Vagina (tissue), 2 donors: ENCODE measurements around the gene PDE8A. TPM values are rescaled to one million over a fixed set of nuclear protein-coding genes. Genes with fewer than 3 reads are reported as not detected.

Source experiments
- DNase-seq, 2 donors: peaks; one replicate each; pipeline ENCODE4 v3.0.0-alpha.2; 2017; ENCODE audit errors: extremely low spot score in 2 of 2
- H3K27ac ChIP-seq: fragments of 200-600 bp; sonication (generic); one replicate; pipeline ENCODE4 v1.5.1; 2019
- H3K27me3 ChIP-seq: fragments of 200-600 bp; sonication (generic); one replicate; pipeline ENCODE4 v1.5.1; 2019
- H3K36me3 ChIP-seq, 2 donors: fragments of 200-600 bp; sonication (generic); one replicate each; pipeline ENCODE4 v1.5.1; 2017 to 2019
- H3K4me1 ChIP-seq: fragments of 200-600 bp; sonication (generic); one replicate; pipeline ENCODE4 v1.5.1; 2019
- H3K4me3 ChIP-seq, 2 donors: fragments of 200-600 bp; sonication (generic); 1 replicate in 1 of 2; 2 replicates in 1 of 2; pipeline ENCODE4 v1.5.1; 2016 to 2019
- H3K9me3 ChIP-seq: fragments of 200-600 bp; sonication (generic); one replicate; pipeline ENCODE4 v1.5.1; 2019
- POLR2A ChIP-seq, 2 donors: fragments of 450-650 bp; IDR thresholded peaks; one replicate each; pipeline ENCODE4 v1.6.1; 2017; ENCODE audit warnings: antibody characterized with exemption in 2 of 2, mild to moderate bottlenecking in 2 of 2, moderate library complexity in 2 of 2
- POLR2AphosphoS5 ChIP-seq, 2 donors: sonication (generic); formaldehyde crosslinking; IDR thresholded peaks; one replicate each; pipeline ENCODE4 v1.9.0; 2017; ENCODE audit warnings: antibody characterized with exemption in 2 of 2, mild to moderate bottlenecking in 2 of 2, low read depth in 1 of 2; ENCODE audit not compliant: insufficient read depth in 1 of 2
- intact Hi-C: fragments of 100-400 bp; cut with DNase I; formaldehyde crosslinking; loops from one replicate; pipeline ENCODE4 v1.15.1; 2023
- total RNA-seq: library from RNA; depleted of rRNA; stranded (reverse); fragments of >200 nt; gene quantifications from one replicate; pipeline ENCODE4 v1.2.3, GENCODE V29; 2016
- TF ChIP-seq, protein P1 (sequence below), 3 experiments: fragments of 450-650 bp in 2 of 3; fragments of 200-600 bp in 1 of 3; sonication (generic) in 1 of 3; IDR thresholded peaks; one replicate each; pipeline ENCODE4 v1.5.1; 2017 to 2019; ENCODE audit warnings: antibody characterized with exemption in 3 of 3, mild to moderate bottlenecking in 2 of 3, moderate library complexity in 2 of 3

The PDE8A gene
- total RNA-seq, 1 donor from 2014 or later = 33.9 TPM

DNA sequence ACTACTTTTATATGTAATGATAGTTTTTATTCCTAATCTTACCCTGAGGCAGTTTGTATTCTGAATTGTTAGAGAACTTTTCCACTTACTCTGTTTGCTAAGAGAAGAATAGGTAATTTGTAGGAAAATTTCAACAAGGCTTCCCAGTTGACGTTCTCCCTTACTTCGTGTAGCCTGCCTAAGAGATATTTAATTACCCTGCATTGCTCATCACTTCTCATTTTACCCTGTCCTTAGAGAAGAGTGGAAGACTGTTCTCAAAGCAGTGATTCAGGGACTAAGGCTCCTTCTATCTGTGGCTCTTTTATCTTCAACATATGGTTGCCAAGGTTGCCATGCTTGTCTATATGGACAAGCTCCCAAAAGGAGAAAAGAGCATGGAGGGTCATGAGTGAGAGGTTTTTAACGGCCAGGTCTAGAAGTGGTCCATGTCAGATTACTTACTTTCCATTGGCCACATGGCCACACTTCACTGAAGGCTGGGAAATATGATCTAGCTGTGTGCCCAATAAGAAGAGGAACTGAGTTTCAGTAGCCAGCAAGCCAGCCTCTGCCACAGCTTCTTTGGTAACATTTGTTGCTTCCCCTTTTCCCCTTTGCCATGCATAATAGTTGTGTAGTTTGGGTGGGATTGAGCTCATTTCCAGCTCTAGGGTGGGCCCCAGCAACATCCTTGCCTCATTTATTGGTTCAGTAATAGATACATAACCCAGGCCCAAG lies 22.1 kb downstream of the PDE8A start:
- Histone ChIP-seq H3K36me3 (no peaks in the 10 kb centered on the region), H3K9me3 (no peaks in the 10 kb centered on the region), H3K4me1 (peaks cover 62% of the 10 kb centered on the region), H3K27me3 (no peaks in the 10 kb centered on the region), H3K27ac (no peak overlapping the region), H3K4me3 (no peak overlapping the region)
- DNase-seq = no peak
- no peak for TF ChIP-seq POLR2AphosphoS5 (IDR thresholded peaks at IDR 0.05; ENCODE audit: insufficient read depth in 1 of 2, low read depth in 1 of 2)
- no peak for TF ChIP-seq POLR2A (IDR thresholded peaks at IDR 0.05)
- TF ChIP-seq, protein P1, sequence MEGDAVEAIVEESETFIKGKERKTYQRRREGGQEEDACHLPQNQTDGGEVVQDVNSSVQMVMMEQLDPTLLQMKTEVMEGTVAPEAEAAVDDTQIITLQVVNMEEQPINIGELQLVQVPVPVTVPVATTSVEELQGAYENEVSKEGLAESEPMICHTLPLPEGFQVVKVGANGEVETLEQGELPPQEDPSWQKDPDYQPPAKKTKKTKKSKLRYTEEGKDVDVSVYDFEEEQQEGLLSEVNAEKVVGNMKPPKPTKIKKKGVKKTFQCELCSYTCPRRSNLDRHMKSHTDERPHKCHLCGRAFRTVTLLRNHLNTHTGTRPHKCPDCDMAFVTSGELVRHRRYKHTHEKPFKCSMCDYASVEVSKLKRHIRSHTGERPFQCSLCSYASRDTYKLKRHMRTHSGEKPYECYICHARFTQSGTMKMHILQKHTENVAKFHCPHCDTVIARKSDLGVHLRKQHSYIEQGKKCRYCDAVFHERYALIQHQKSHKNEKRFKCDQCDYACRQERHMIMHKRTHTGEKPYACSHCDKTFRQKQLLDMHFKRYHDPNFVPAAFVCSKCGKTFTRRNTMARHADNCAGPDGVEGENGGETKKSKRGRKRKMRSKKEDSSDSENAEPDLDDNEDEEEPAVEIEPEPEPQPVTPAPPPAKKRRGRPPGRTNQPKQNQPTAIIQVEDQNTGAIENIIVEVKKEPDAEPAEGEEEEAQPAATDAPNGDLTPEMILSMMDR (IDR thresholded peaks at IDR 0.05) = no peak
- intact Hi-C loops = no loop called here

GRCh38 chr15:85004550-85004949 lies 22.9 kb downstream of the PDE8A start:
- Histone ChIP-seq H3K27me3 (no peaks in the 10 kb centered on the region), H3K4me1 (peaks cover 65% of the 10 kb centered on the region), H3K36me3 (no peaks in the 10 kb centered on the region), H3K9me3 (no peaks in the 10 kb centered on the region), H3K4me3 (no peak overlapping the region), H3K27ac (no peak overlapping the region)
- intact Hi-C loops = no loop called here
- no peak for DNase-seq
- no peak for TF ChIP-seq POLR2AphosphoS5 (IDR thresholded peaks at IDR 0.05; ENCODE audit: insufficient read depth in 1 of 2, low read depth in 1 of 2)
- TF ChIP-seq, protein P1 (IDR thresholded peaks at IDR 0.05) = no peak
- no peak for TF ChIP-seq POLR2A (IDR thresholded peaks at IDR 0.05)

DNA sequence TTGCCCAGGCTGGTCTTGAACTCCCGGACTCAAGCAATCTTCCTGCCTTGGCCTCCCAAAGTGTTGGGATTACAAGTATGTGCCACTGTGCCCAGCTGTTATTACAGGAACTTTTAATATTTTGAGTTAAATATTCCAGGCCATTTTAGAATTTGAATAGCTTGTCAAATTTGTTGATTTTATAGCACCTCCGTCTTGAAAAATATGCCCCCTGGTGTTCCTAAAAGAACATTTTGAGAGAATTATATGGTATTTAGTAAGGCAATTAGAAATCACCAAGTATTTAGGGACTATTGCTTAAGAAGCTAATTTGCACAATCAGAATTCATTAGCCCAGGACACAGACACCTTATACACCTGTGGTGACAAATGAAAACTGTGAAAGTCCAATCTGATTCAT lies 23.7 kb downstream of the PDE8A start:
- H3K9me3 ChIP-seq = no peaks in the 10 kb centered on the region
- no peaks in the 10 kb centered on the region for H3K36me3 ChIP-seq
- no peak overlapping the region for H3K27ac ChIP-seq
- no peak for DNase-seq
- no peak overlapping the region for H3K4me3 ChIP-seq
- peaks cover 65% of the 10 kb centered on the region for H3K4me1 ChIP-seq
- TF ChIP-seq, protein P1 (IDR thresholded peaks at IDR 0.05) = no peak
- TF ChIP-seq POLR2AphosphoS5 (IDR thresholded peaks at IDR 0.05; ENCODE audit: insufficient read depth in 1 of 2, low read depth in 1 of 2) = no peak
- no peaks in the 10 kb centered on the region for H3K27me3 ChIP-seq
- intact Hi-C loops = no loop called here

- Histone ChIP-seq H3K4me3 (no peak overlapping the region), H3K27ac (no peak overlapping the region), H3K9me3 (no peaks in the 10 kb centered on the region), H3K36me3 (no peaks in the 10 kb centered on the region), H3K27me3 (no peaks in the 10 kb centered on the region), H3K4me1 (peaks cover 65% of the 10 kb centered on the region)
- TF ChIP-seq POLR2AphosphoS5 (IDR thresholded peaks at IDR 0.05; ENCODE audit: insufficient read depth in 1 of 2, low read depth in 1 of 2) = no peak
- TF ChIP-seq POLR2A (IDR thresholded peaks at IDR 0.05) = no peak
- TF ChIP-seq, protein P1 (IDR thresholded peaks at IDR 0.05) = no peak
- no peak for DNase-seq
- intact Hi-C loops = no loop called here
Measured at GRCh38 chr15:85005746-85006145, 24.1 kb downstream of the PDE8A start.

DNA sequence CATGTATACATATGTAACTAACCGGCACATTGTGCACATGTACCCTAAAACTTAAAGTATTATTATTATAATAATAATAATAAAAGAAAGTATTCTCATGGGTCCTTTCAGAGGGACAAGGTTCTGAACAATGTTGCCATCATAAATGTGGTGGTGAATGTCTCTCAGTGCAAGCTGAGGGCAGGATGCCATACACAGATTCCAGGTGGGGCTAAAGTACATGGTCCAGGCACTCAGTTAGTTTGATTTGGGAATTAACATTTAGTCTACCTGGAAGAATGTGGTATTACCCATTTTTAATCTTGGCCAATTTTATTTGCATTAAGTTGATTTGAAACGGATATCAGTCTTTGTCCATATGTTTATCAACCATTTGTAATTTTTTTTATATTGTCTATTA lies 24.5 kb downstream of the PDE8A start:
- H3K27ac ChIP-seq = no peak overlapping the region
- no peaks in the 10 kb centered on the region for H3K9me3 ChIP-seq
- H3K27me3 ChIP-seq = no peaks in the 10 kb centered on the region
- no peak for TF ChIP-seq POLR2AphosphoS5 (IDR thresholded peaks at IDR 0.05; ENCODE audit: insufficient read depth in 1 of 2, low read depth in 1 of 2)
- TF ChIP-seq, protein P1 (IDR thresholded peaks at IDR 0.05) = no peak
- no peak for TF ChIP-seq POLR2A (IDR thresholded peaks at IDR 0.05)
- no peak overlapping the region for H3K4me3 ChIP-seq
- no peak for DNase-seq
- H3K4me1 ChIP-seq = peaks cover 65% of the 10 kb centered on the region
- intact Hi-C loops = no loop called here
- H3K36me3 ChIP-seq = no peaks in the 10 kb centered on the region
